IMR-90 (cell line): ENCODE measurements around the gene FER. TPM values are rescaled to one million over a fixed set of nuclear protein-coding genes. Genes with fewer than 3 reads are reported as not detected.

Experiments
- microRNA-seq, 2 experiments: library from miRNA; stranded (forward) in 1 of 2; unstranded in 1 of 2; fragments of 10-50 nt in 1 of 2; fragments of <30 nt in 1 of 2; gene quantifications in 1 of 2; microRNA quantifications in 1 of 2; one replicate each; pipeline versions ENCODE3 to v1.1.0; 2013 to 2020; ENCODE audit not compliant: insufficient read depth in 1 of 2, insufficient read length in 1 of 2, unreplicated experiment in 1 of 2
- polyA plus RNA-seq, 3 experiments: library from polyadenylated mRNA; depleted of rRNA; stranded (reverse); fragments of >200 nt; gene quantifications; 2 replicates each; pipeline ENCODE4 v1.2.3, GENCODE V29; 2012; ENCODE audit warnings: low replicate concordance in 1 of 3
- small RNA-seq, 5 experiments: library from RNA; depleted of rRNA; stranded (forward); fragments of <200 nt; gene quantifications; one replicate each; pipeline ENCODE3, GENCODE V24; 2012
- total RNA-seq: library from RNA; depleted of rRNA; stranded (reverse); fragments of >200 nt; gene quantifications from 2 replicates; pipeline ENCODE4 v1.2.3, GENCODE V29; 2012

Gene FER
- total and polyA plus RNA-seq, 2 of the 4 experiments (the other 2 are of a cell fraction), result 3.5 to 32.4 TPM

Small RNAs within 50 kb of the gene (microRNA-seq; reads per million reads assigned to microRNA genes)
- gene AC109481.1 (ENCODE audit: insufficient read depth, insufficient read length), result not detected
- not detected for gene RF00019 (ENCODE audit: insufficient read depth, insufficient read length)
- not detected for gene RNU6-47P (ENCODE audit: insufficient read depth, insufficient read length)

Small RNAs within 50 kb of the gene (small RNA-seq; reads per million reads assigned to genes)
- gene AC109481.1 (0 to 1.4 (median 0) reads per million in 5 experiments), gene RF00019 (0 reads per million in 5 experiments), gene RNU6-47P (0.07 to 13.9 (median 0.46) reads per million in 5 experiments)
